GM19240 (cell line): ENCODE measurements around the gene SOHLH1.

ENCODE experiments used
- DNase-seq: peaks from one replicate; pipeline ENCODE4 v3.0.0; 2011; ENCODE audit warnings: low spot score; ENCODE audit not compliant: insufficient read length

Gene SOHLH1

DNA sequence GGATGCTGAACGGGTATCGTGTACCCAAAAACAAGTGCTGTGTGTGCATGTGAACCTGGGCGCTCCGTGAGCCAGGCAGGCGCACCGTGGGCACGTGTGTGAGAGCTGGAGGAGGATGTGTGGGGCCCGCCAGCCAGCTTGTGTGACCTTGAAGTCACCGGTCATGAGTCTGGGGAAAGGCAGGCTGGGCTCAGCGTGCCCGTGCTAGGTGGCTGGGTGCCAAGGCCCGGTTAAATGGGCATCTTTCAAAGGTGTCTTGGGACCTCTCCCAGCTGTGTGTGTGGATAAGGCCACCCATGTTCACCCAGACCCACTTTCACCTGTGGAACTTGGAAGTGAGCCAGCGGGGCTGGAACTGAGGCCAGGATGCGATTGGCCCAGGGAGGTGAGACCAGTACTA, 6.1 kb upstream of the SOHLH1 start:
- no peak for DNase-seq

DNA sequence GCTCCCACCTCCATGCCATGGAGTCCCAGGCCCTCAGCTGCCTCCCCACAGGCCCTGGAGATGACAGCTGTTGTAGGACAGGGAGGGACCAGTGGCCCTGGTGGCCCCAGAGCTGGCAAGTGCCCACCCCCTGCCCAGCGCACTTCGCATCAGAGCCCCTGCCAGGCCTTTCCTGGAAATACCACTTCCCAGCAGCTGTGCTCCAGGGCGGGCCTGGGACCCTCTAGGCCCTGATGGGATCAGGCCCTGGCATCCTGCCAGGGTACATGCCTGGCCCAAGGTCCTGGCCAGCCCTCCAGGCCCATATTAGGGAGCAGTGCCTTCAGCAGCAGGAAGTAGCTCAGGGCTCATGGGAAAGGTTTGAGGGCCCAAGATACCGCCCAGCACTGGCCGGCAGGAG, 5.2 kb upstream of the SOHLH1 start:
- DNase-seq: no peak

DNA sequence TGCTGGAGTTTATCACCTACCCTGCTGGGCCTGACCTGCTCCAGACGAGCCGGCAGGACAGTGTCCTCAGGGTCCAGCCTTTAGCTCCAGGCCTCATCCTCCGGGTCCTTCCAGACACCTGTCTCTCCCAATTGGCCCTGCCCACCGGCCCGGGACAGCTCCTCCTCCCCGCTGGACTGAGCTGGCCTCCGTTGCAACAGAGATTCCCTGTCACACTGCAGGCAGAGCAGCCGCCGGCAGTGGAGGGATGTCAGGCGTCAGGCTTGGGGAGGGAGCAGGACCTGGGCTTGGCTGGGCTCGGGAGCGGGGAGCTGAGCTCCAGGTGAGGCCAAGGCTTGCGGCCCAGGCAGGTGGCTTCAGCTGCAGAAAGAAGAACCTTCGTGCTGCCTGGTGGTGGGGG, 4.4 kb upstream of the SOHLH1 start:
- DNase-seq: no peak

- DNase-seq: peak; percentile 70
These were observed 2.9 kb upstream of the SOHLH1 start, which contains the start of gene KCNT1 for GRCh38 chr9:135701959-135702721. Gene KCNT1 (plus strand): TSS chr9:135702185. CDS start chr9:135702259, 74 bp downstream.

GRCh38 chr9:135701067-135701958, 2.0 kb upstream of the SOHLH1 start:
- DNase-seq: peak; percentile 23

DNA sequence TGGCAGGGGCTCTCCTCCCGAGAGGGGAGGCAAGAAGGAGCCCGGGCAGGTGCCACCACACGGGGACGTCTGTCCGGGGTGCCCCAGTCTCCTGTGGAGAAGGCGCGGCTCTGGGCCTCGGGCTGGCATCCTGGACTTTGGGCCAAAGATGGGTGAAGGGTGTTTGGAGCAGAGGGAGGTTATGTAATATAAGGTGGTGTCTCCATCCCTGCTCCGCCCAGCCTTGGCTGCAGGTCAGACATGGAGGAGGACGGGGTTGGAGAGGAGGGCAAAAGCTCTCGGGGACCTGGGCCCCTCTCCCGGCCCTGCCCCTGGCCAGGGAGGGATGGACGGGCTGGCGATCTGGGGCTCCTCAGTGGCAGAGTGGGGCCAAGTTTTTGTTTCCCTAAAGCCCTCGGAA, 1.2 kb upstream of the SOHLH1 start:
- DNase-seq: no peak

DNA sequence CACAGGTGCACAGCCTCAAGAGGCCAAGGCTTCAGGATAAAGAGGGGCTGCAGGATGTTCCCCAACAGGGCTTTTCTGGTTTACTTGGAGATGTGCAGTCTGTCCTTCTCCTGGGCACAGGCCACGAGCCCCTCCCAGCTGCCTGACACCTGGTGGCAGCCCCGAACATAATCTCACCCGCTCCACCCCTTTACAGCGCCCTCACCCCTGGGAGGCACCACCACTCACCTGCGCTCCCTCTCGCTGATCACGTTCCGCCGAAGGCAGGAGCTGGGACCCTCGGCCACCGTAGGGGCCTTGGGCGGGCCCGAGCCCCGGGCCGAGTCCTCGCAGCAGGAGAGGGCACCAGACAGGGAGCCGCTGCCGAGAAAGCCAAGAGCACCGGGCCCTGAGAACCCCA, 514 bp downstream of the SOHLH1 start:
- DNase-seq: no peak

DNA sequence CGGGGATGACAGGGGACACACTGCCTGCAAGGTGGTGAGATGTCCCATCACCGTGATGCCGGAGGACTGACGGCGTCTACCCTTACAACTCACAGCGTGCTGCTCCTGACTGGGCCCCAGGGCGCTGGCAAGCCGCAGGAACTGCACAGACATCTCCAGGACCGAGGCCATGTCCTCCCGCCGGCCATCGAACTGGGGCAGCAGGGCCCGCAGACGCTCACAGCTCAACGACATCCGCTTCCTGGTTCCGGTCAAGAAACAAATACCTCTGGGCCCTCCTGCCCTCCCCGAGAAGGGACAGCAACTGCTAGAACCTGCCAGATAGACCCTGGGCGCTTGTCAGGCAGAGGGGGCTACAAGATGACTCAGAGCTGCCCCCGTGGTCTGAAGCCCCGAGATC, 1.0 kb downstream of the SOHLH1 start:
- DNase-seq: no peak

- no peak for DNase-seq
These were observed 2.1 kb downstream of the SOHLH1 start for GRCh38 chr9:135697226-135697625.

- DNase-seq: no peak
These were observed 2.8 kb downstream of the SOHLH1 start for GRCh38 chr9:135696446-135696845.

DNA sequence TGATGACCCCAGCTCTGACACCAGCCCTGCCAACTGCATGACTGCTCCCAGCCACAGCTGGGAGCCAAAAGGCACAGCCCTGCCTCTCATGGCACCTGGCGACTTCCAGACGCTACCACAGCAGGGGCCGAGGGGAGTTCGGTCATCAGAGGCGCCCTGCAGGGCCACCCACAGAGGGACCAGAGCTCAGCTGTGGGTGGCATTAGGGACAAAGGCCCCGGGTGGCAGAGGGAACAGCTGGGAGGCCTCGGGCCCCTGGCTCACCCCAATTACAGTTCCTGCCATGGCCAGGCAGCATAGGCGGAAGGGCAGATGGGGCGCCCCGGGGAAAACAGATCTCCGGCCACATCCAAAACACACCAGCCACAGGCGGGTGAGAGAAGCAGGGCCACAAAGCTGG, 3.6 kb downstream of the SOHLH1 start:
- no peak for DNase-seq

DNA sequence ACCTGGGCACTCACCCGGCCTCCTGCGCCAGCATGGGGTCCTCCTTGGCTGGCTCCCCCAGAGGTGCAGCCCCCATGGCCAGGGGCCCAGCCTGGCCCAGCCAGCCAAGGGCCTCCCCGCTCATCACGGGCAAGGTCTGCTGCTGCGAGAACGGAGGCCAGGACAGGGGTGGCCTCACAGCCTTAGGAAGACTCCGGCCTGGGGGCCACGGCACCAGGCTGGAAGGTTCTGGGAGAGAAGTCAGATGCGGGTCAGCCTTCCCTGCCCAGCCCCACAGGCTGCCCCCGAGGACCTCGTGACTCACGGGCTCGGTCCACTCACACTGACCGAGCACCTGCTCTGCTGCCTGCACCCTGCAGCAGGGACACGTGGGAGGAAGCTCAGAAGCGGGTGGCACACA, 4.2 kb downstream of the SOHLH1 start:
- no peak for DNase-seq

DNA sequence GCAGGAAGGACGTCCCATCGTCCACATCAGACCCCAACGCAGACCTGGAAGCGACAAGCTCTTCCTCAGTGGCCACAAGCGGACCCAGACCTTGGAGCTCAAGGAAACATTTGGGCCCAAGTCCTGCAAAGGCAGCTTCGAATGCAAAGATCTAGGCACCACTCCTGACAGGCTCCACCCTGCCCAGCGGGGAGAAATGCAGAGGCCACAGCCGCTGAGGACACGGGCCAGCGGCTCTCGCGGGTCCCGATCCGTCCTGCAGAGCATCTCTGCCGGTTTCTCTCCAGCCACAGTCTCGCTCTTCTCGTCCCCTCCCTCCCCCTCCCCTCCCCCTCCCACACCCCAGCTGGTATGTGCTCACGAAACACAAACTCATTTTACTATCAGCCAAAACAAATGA, 4.9 kb downstream of the SOHLH1 start:
- no peak for DNase-seq

- no peak for DNase-seq
These were observed 5.5 kb downstream of the SOHLH1 start for GRCh38 chr9:135693771-135694170.

- DNase-seq: no peak
These were observed 6.0 kb downstream of the SOHLH1 start for GRCh38 chr9:135693265-135693664.

- DNase-seq: no peak
These were observed 6.9 kb downstream of the SOHLH1 start for GRCh38 chr9:135692410-135692809.

GRCh38 chr9:135690836-135691570, 8.3 kb downstream of the SOHLH1 start:
- DNase-seq: no peak

DNA sequence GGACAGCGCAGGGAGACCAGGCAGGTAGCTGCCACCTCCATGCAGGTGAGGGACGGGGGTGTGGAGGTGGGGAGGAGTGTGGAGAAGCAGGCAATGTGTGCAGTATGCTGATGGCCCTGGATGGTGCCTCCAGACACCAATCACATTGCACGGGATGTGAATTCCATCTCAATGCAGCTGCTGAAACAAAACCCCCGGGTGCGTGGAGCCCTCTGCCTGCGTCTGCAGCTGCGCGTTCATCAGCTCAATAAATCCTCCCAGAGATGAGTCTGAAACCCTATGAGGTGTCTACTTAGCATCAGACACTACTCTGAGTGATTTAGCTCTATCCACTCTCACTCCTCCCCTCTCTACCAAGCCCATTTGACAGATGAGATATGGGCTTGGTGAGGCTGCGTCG, 10.3 kb downstream of the SOHLH1 start:
- DNase-seq: no peak

- DNase-seq: no peak
These were observed 12.1 kb downstream of the SOHLH1 start for GRCh38 chr9:135687216-135687615.

DNA sequence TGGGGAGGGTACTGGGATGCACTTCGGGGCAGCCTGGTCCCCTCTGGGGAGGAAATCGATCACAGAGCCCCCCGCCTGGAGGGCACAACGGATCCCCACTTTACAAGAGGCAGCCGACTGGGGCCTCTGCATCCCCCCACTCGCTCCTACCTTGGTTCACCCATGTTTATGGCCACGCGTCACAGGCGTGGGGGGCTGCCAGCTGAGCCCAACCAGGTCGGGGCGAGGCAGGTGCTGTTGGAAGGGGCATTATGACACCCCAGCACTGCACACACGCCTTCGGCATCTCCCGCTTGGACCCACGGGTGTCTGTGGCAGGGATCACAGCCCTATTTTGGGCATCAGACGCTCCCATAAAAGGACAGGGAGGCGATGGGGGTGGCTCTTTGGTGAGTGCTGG, 14.6 kb downstream of the SOHLH1 start:
- no peak for DNase-seq

DNA sequence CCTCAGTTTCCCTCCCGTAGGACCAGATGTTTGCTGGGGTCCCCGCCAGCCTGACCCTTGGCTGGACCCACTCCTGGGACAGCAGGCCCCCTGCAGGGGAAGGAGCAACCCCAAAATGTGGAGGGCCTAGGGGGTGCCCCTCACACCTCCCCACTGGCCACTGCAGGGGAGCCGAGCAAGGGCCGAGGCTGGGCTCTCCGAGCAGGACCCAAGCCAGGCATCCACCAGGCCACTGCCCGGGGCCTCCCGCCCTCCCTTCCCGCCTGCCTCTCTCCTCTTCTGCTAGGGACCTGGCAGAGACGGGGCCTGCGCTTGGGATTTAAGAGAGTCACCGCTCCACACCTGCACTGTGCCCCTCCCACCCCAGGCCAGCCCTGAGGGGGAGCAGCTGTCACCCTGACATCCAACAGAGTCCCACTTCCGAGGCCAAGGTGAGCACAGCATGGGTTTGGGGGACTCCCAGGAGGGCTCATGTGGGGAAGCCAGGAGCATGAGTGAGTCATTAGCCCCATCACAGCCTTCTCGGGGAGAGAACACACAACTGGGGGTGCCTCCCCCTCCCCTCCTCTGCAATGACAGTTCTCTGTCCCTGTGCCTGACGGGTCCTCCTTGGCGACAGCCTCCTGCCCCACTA, 15.8 kb downstream of the SOHLH1 start:
- no peak for DNase-seq
